HEK293 (cell line): ENCODE data around the gene GPR17.

Source experiments
- CTCF ChIA-PET: fragments of 350-600 bp; formaldehyde crosslinking; extraction: SDS; loops from one replicate; lab custom pipeline; 2021; ENCODE audit warnings: antibody characterized with exemption; lab: Yijun Ruan, JAX
- POLR2A ChIA-PET: fragments of 300-600 bp; formaldehyde crosslinking; extraction: SDS; loops from one replicate; lab custom pipeline; 2020; ENCODE audit warnings: antibody characterized with exemption, inconsistent platforms; lab: Yijun Ruan, JAX
- H3K27ac ChIP-seq: fragments of 200-500 bp; sonication (Bioruptor generic); 2 replicates; pipeline ENCODE4 v1.5.1; 2014; ENCODE audit warnings: low read depth, low read length, control low read depth, inconsistent platforms; ENCODE audit errors: extremely low read depth
- H3K36me3 ChIP-seq, 2 experiments: fragments of 200-500 bp in 1 of 2; sonication (Bioruptor generic) in 1 of 2; 1 replicate in 1 of 2; 2 replicates in 1 of 2; pipeline ENCODE4 v1.5.1; 2014 to 2017; ENCODE audit warnings: inconsistent platforms in 2 of 2, low read length in 2 of 2; ENCODE audit not compliant: control insufficient read depth in 2 of 2, insufficient read depth in 1 of 2
- H3K4me1 ChIP-seq: fragments of 200-500 bp; sonication (Bioruptor generic); 2 replicates; pipeline ENCODE4 v1.5.1; 2014; ENCODE audit warnings: mild to moderate bottlenecking, low read length, inconsistent platforms; ENCODE audit not compliant: control insufficient read depth, insufficient read depth
- H3K4me3 ChIP-seq: 2 replicates; pipeline ENCODE4 v1.5.1; 2011; ENCODE audit warnings: low read depth, mild to moderate bottlenecking, control low read depth, low read length, moderate library complexity
- H3K9me3 ChIP-seq: fragments of 200-500 bp; sonication (Bioruptor generic); 2 replicates; pipeline ENCODE4 v1.5.1; 2014; ENCODE audit warnings: low read depth, low read length, inconsistent platforms; ENCODE audit not compliant: control insufficient read depth, insufficient read depth
- EGR2 ChIP-seq: fragments of 450-650 bp; formaldehyde crosslinking; IDR thresholded peaks from 2 replicates; pipeline ENCODE4 v1.5.1; 2016; ENCODE audit warnings: low read depth, missing biosample characterization, missing genetic modification characterization
- FEZF1 ChIP-seq: fragments of 450-650 bp; formaldehyde crosslinking; IDR thresholded peaks from 2 replicates; pipeline ENCODE4 v1.5.1; 2016; ENCODE audit warnings: missing biosample characterization, missing genetic modification characterization
- KLF16 ChIP-seq: fragments of 450-650 bp; formaldehyde crosslinking; IDR thresholded peaks from 2 replicates; pipeline ENCODE4 v1.5.1; 2017; ENCODE audit warnings: missing biosample characterization, missing genetic modification characterization
- KLF9 ChIP-seq: fragments of 450-650 bp; formaldehyde crosslinking; IDR thresholded peaks from 2 replicates; pipeline ENCODE4 v1.5.1; 2016; ENCODE audit warnings: missing biosample characterization, missing genetic modification characterization, low read depth
- REPIN1 ChIP-seq: fragments of 450-650 bp; formaldehyde crosslinking; IDR thresholded peaks from 2 replicates; pipeline ENCODE4 v1.5.1; 2017; ENCODE audit warnings: missing biosample characterization, missing genetic modification characterization, low read depth
- SALL2 ChIP-seq: fragments of 450-650 bp; formaldehyde crosslinking; IDR thresholded peaks from 2 replicates; pipeline ENCODE4 v1.5.0; 2017; ENCODE audit warnings: missing biosample characterization, mild to moderate bottlenecking, missing genetic modification characterization, borderline replicate concordance
- YY2 ChIP-seq: fragments of 450-650 bp; formaldehyde crosslinking; IDR thresholded peaks from 2 replicates; pipeline ENCODE4 v1.5.1; 2016; ENCODE audit warnings: missing biosample characterization, missing genetic modification characterization
- ZBTB17 ChIP-seq: fragments of 450-650 bp; formaldehyde crosslinking; IDR thresholded peaks from 2 replicates; pipeline ENCODE4 v1.5.1; 2016; ENCODE audit warnings: missing biosample characterization, missing genetic modification characterization
- ZBTB8A ChIP-seq: fragments of 450-650 bp; formaldehyde crosslinking; IDR thresholded peaks from 2 replicates; pipeline ENCODE4 v1.5.1; 2016; ENCODE audit warnings: missing biosample characterization, missing genetic modification characterization
- ZFHX2 ChIP-seq: fragments of 450-650 bp; formaldehyde crosslinking; conservative IDR thresholded peaks from 2 replicates; pipeline ENCODE4 v1.5.1; 2016; ENCODE audit warnings: missing biosample characterization, missing genetic modification characterization
- ZNF132 ChIP-seq: fragments of 450-650 bp; formaldehyde crosslinking; IDR thresholded peaks from 2 replicates; pipeline ENCODE4 v1.5.1; 2017; ENCODE audit warnings: missing biosample characterization, missing genetic modification characterization, borderline replicate concordance
- ZNF211 ChIP-seq: fragments of 450-650 bp; formaldehyde crosslinking; IDR thresholded peaks from 2 replicates; pipeline ENCODE4 v1.5.1; 2016; ENCODE audit warnings: low read depth, missing biosample characterization, missing genetic modification characterization
- ZNF366 ChIP-seq: fragments of 450-650 bp; formaldehyde crosslinking; conservative IDR thresholded peaks from 2 replicates; pipeline ENCODE4 v1.5.1; 2016; ENCODE audit warnings: missing biosample characterization, missing genetic modification characterization
- ZNF391 ChIP-seq: fragments of 450-650 bp; formaldehyde crosslinking; IDR thresholded peaks from 2 replicates; pipeline ENCODE4 v1.5.1; 2016; ENCODE audit warnings: low read depth, missing biosample characterization, missing genetic modification characterization, borderline replicate concordance
- ZNF423 ChIP-seq: fragments of 450-650 bp; formaldehyde crosslinking; IDR thresholded peaks from 2 replicates; pipeline ENCODE4 v1.5.1; 2016; ENCODE audit warnings: missing biosample characterization, missing genetic modification characterization
- ZNF501 ChIP-seq: fragments of 450-650 bp; formaldehyde crosslinking; IDR thresholded peaks from 2 replicates; pipeline ENCODE4 v1.5.1; 2016; ENCODE audit warnings: missing biosample characterization, missing genetic modification characterization
- ZNF544 ChIP-seq: fragments of 450-650 bp; formaldehyde crosslinking; IDR thresholded peaks from 2 replicates; pipeline ENCODE4 v1.5.0; 2017; ENCODE audit warnings: missing biosample characterization, missing genetic modification characterization
- ZNF610 ChIP-seq: fragments of 450-650 bp; formaldehyde crosslinking; IDR thresholded peaks from 2 replicates; pipeline ENCODE4 v1.5.1; 2016; ENCODE audit warnings: missing biosample characterization, missing genetic modification characterization, borderline replicate concordance
- ZNF670 ChIP-seq: fragments of 450-650 bp; formaldehyde crosslinking; IDR thresholded peaks from 2 replicates; pipeline ENCODE4 v1.5.1; 2016; ENCODE audit warnings: missing biosample characterization, missing genetic modification characterization, low read depth
- ZNF707 ChIP-seq: fragments of 450-650 bp; formaldehyde crosslinking; IDR thresholded peaks from 2 replicates; pipeline ENCODE4 v1.5.1; 2016; ENCODE audit warnings: missing biosample characterization, missing genetic modification characterization
- ZNF837 ChIP-seq: fragments of 450-650 bp; formaldehyde crosslinking; IDR thresholded peaks from 2 replicates; pipeline ENCODE4 v1.5.1; 2016; ENCODE audit warnings: missing biosample characterization, missing genetic modification characterization
- TF ChIP-seq, protein P1 (sequence below): fragments of 450-650 bp; IDR thresholded peaks from 2 replicates; pipeline ENCODE4 v1.5.1; 2018; ENCODE audit warnings: missing biosample characterization, missing genetic modification characterization
- TF ChIP-seq, protein P2 (sequence below): fragments of 450-650 bp; formaldehyde crosslinking; IDR thresholded peaks from 2 replicates; pipeline ENCODE4 v1.5.1; 2016; ENCODE audit warnings: missing biosample characterization, missing genetic modification characterization
- TF ChIP-seq, protein P3 (sequence below): fragments of 450-650 bp; formaldehyde crosslinking; IDR thresholded peaks from 2 replicates; pipeline ENCODE4 v1.5.1; 2016; ENCODE audit warnings: missing biosample characterization, missing genetic modification characterization
- TF ChIP-seq, protein P4 (sequence below): fragments of 450-650 bp; formaldehyde crosslinking; IDR thresholded peaks from 2 replicates; pipeline ENCODE4 v1.5.1; 2016; ENCODE audit warnings: missing biosample characterization, missing genetic modification characterization
- TF ChIP-seq, protein P5 (sequence below): fragments of 450-650 bp; formaldehyde crosslinking; IDR thresholded peaks from 2 replicates; pipeline ENCODE4 v1.5.1; 2016; ENCODE audit warnings: missing biosample characterization, missing genetic modification characterization

GPR17 gene

DNA sequence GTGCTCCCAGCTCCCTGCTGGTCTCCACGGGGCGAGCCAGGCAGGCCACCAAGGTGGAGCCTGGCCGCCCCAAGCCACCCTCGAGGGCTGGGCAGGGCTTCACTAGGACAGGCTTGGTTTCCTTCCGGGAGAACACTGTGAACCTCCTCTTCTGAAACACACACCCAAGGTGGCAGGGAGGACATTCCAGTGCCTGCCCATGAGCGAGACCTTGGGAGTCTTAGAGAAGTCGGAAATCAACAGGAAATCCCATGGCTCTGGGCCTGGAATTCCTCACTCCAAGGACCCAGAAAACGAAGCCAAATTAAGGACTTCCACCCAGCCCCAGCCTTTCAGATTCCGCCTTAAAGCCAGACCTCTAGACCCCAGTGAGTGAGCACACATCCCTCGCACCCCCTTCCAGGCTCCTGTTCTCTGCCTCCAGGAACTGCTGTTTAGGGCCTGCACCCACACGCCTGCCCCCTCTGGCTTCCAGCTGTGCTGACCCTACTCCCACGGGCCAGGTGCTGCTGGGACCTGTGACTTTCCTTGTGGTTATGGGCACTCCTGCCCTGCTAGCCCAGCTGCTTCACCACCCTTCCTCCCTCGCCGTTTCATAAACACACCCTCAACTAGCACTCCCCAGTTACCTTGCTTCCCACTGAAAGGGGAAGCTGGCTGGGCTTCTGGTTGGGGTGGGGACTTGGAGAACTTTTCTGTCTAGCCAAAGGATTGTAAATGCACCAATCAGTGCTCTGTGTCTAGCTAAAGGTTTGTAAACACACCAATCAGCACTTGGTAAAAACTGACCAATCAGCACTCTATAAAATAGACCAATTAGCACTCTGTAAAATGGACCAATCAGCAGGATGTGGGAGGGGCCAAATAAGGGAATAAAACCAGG lies 13.7 kb downstream of the GPR17 start:
- Histone ChIP-seq H3K9me3 (no peaks in the 10 kb centered on the region), H3K36me3 (no peaks in the 10 kb centered on the region), H3K4me1 (no peaks in the 10 kb centered on the region), H3K27ac (no peak overlapping the region), H3K4me3 (no peak overlapping the region)
- ChIA-PET CTCF (interaction anchor here (0.6 kb wide), 1 partner anchor 244 kb away, joined by 3 read pairs; no protein-coding TSS in a partner anchor), POLR2A (no interaction called here)
- TF ChIP-seq EGR2 (tag by site-specific recombination) (peak; percentile 73), ZBTB17 (no peak), KLF9 (tag by site-specific recombination) (no peak), SALL2 (tag by site-specific recombination) (no peak), ZNF501 (tag by site-specific recombination) (no peak), ZNF391 (no peak), ZNF670 (no peak), FEZF1 (tag by site-specific recombination) (no peak), YY2 (tag by site-specific recombination) (no peak), ZNF837 (tag by site-specific recombination) (no peak), ZBTB8A (tag by site-specific recombination) (no peak), ZNF211 (tag by site-specific recombination) (no peak), ZFHX2 (tag by site-specific recombination) (peak; percentile 70), ZNF132 (no peak)
- TF ChIP-seq, protein P1, sequence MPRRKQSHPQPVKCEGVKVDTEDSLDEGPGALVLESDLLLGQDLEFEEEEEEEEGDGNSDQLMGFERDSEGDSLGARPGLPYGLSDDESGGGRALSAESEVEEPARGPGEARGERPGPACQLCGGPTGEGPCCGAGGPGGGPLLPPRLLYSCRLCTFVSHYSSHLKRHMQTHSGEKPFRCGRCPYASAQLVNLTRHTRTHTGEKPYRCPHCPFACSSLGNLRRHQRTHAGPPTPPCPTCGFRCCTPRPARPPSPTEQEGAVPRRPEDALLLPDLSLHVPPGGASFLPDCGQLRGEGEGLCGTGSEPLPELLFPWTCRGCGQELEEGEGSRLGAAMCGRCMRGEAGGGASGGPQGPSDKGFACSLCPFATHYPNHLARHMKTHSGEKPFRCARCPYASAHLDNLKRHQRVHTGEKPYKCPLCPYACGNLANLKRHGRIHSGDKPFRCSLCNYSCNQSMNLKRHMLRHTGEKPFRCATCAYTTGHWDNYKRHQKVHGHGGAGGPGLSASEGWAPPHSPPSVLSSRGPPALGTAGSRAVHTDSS (tag by site-specific recombination): no peak
- TF ChIP-seq, protein P2, sequence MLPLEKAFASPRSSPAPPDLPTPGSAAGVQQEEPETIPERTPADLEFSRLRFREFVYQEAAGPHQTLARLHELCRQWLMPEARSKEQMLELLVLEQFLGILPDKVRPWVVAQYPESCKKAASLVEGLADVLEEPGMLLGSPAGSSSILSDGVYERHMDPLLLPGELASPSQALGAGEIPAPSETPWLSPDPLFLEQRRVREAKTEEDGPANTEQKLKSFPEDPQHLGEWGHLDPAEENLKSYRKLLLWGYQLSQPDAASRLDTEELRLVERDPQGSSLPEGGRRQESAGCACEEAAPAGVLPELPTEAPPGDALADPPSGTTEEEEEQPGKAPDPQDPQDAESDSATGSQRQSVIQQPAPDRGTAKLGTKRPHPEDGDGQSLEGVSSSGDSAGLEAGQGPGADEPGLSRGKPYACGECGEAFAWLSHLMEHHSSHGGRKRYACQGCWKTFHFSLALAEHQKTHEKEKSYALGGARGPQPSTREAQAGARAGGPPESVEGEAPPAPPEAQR: no peak
- TF ChIP-seq, protein P3, sequence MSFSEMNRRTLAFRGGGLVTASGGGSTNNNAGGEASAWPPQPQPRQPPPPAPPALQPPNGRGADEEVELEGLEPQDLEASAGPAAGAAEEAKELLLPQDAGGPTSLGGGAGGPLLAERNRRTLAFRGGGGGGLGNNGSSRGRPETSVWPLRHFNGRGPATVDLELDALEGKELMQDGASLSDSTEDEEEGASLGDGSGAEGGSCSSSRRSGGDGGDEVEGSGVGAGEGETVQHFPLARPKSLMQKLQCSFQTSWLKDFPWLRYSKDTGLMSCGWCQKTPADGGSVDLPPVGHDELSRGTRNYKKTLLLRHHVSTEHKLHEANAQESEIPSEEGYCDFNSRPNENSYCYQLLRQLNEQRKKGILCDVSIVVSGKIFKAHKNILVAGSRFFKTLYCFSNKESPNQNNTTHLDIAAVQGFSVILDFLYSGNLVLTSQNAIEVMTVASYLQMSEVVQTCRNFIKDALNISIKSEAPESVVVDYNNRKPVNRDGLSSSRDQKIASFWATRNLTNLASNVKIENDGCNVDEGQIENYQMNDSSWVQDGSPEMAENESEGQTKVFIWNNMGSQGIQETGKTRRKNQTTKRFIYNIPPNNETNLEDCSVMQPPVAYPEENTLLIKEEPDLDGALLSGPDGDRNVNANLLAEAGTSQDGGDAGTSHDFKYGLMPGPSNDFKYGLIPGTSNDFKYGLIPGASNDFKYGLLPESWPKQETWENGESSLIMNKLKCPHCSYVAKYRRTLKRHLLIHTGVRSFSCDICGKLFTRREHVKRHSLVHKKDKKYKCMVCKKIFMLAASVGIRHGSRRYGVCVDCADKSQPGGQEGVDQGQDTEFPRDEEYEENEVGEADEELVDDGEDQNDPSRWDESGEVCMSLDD: no peak

DNA sequence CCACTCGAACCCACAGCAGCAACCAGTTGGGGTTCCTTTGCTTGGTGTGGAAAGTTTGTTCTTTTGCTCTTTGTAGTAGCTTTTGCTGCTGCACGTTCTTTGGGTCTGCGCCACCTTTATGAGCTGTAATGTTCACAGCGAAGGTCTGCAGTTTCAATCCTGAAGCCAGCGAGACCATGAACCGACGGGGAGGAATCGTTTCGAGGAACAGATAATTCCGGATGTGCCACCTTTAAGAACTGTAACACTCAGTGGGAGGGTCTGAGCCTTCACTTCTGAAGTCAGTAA lies 14.3 kb downstream of the GPR17 start:
- Histone ChIP-seq H3K4me1 (no peaks in the 10 kb centered on the region), H3K36me3 (no peaks in the 10 kb centered on the region), H3K27ac (no peak overlapping the region), H3K4me3 (no peak overlapping the region), H3K9me3 (no peaks in the 10 kb centered on the region)
- POLR2A ChIA-PET: no interaction called here
- CTCF ChIA-PET: no interaction called here
- TF ChIP-seq KLF16 (tag by site-specific recombination): no peak
- TF ChIP-seq ZNF366: no peak
- TF ChIP-seq REPIN1 (tag by site-specific recombination): no peak
- no peak for TF ChIP-seq ZNF544 (tag by site-specific recombination)
- no peak for TF ChIP-seq ZNF610
- TF ChIP-seq ZNF423 (tag by site-specific recombination): no peak
- TF ChIP-seq, protein P4, sequence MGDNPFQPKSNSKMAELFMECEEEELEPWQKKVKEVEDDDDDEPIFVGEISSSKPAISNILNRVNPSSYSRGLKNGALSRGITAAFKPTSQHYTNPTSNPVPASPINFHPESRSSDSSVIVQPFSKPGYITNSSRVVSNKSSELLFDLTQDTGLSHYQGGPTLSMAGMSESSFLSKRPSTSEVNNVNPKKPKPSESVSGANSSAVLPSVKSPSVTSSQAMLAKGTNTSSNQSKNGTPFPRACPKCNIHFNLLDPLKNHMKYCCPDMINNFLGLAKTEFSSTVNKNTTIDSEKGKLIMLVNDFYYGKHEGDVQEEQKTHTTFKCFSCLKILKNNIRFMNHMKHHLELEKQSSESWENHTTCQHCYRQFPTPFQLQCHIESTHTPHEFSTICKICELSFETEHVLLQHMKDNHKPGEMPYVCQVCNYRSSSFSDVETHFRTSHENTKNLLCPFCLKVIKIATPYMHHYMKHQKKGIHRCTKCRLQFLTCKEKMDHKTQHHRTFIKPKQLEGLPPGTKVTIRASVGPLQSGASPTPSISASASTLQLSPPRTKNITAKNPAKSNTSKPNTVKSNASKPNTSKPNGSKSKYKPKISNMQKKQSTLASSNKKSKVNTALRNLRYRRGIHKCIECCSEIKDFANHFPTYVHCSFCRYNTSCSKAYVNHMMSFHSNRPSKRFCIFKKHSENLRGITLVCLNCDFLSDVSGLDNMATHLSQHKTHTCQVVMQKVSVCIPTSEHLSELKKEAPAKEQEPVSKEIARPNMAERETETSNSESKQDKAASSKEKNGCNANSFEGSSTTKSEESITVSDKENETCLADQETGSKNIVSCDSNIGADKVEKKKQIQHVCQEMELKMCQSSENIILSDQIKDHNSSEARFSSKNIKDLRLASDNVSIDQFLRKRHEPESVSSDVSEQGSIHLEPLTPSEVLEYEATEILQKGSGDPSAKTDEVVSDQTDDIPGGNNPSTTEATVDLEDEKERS (tag by site-specific recombination): no peak
- no peak for TF ChIP-seq ZNF707
- TF ChIP-seq, protein P5, sequence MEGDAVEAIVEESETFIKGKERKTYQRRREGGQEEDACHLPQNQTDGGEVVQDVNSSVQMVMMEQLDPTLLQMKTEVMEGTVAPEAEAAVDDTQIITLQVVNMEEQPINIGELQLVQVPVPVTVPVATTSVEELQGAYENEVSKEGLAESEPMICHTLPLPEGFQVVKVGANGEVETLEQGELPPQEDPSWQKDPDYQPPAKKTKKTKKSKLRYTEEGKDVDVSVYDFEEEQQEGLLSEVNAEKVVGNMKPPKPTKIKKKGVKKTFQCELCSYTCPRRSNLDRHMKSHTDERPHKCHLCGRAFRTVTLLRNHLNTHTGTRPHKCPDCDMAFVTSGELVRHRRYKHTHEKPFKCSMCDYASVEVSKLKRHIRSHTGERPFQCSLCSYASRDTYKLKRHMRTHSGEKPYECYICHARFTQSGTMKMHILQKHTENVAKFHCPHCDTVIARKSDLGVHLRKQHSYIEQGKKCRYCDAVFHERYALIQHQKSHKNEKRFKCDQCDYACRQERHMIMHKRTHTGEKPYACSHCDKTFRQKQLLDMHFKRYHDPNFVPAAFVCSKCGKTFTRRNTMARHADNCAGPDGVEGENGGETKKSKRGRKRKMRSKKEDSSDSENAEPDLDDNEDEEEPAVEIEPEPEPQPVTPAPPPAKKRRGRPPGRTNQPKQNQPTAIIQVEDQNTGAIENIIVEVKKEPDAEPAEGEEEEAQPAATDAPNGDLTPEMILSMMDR (tag by site-specific recombination): no peak
